ENCODE measurements around the gene KCNJ1.

KCNJ1 gene

DNA sequence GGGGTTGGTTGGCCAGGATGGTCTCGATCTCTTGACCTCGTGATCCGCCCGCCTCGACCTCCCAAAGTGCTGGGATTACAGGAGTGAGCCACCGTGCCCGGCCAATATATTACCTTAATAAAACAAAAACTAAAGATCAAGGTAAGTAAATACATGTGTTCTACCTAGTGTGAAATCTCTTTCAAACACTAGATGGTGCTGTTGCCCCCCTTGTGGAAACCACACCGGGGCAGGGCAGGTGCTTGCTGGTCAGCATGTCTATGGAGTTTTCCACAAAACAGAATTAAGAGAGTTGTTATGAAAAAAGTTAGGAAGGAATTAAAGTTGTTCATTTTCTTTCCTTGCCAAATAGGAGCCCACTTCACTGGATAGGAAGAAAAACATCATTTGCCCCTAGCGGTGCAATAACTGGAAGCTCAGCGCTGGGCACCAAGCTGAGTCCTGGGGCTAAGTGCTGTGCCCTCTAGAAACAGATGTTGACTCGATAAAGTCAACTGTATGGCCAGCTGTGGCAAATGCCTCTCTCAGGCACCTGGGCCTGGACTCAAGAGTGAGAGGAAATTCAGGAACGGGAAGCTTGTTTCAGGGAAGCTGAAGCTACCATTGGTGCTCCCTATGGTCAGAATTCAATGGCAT lies 17.7 kb upstream of the KCNJ1 start:
- Histone ChIP-seq H3K27me3 (ENCODE audit: control insufficient read depth in 5 of 5, insufficient read depth in 4 of 5, low read length in 5 of 5) (peaks cover 0 to 20% (median 0%) of the 10 kb centered on the region in 5 donors), H3K27ac (ENCODE audit: low read depth, low read length) (no peak overlapping the region), H3K4me3 (ENCODE audit: low read depth in 1 of 5, low read length in 5 of 5) (no peak overlapping the region), H3K4me1 (ENCODE audit: control insufficient read depth in 5 of 5, insufficient read depth in 5 of 5, low read length in 5 of 5) (peaks cover 0 to 7% (median 0%) of the 10 kb centered on the region in 5 donors), H3K9me3 (ENCODE audit: control insufficient read depth in 5 of 5, low read length in 5 of 5) (no peaks in the 10 kb centered on the region), H3K36me3 (ENCODE audit: control insufficient read depth in 5 of 5, insufficient read depth in 5 of 5, low read length in 5 of 5) (no peaks in the 10 kb centered on the region), H3K9ac (ENCODE audit: low read length in 5 of 5) (no peak overlapping the region)

DNA sequence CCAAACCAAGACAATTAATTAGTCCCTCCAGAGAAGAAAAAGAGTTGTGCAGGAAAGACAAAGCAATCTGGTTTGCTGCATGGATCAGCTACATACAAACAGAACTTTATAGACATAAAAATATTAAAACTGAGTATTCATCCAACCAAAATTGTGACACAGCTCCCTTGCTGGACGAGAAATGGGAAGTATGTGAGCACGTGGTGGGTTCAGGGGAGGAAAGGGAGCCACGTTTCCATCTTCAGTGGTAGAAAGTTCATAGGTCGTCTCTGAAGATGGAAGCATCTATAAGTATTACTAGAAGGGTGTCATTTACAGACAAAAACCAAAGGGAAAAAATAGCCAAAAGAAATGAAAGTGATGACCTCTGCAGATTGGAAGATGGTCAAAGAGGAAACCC lies 17.0 kb upstream of the KCNJ1 start:
- H3K9ac ChIP-seq (ENCODE audit: low read length in 5 of 5), result no peak overlapping the region
- H3K9me3 ChIP-seq (ENCODE audit: control insufficient read depth in 5 of 5, low read length in 5 of 5), result no peaks in the 10 kb centered on the region
- peaks cover 0 to 16% (median 0%) of the 10 kb centered on the region in 5 donors for H3K27me3 ChIP-seq (ENCODE audit: control insufficient read depth in 5 of 5, insufficient read depth in 4 of 5, low read length in 5 of 5)
- H3K27ac ChIP-seq (ENCODE audit: low read depth, low read length), result no peak overlapping the region
- H3K36me3 ChIP-seq (ENCODE audit: control insufficient read depth in 5 of 5, insufficient read depth in 5 of 5, low read length in 5 of 5), result no peaks in the 10 kb centered on the region
- peaks cover 0 to 6% (median 0%) of the 10 kb centered on the region in 5 donors for H3K4me1 ChIP-seq (ENCODE audit: control insufficient read depth in 5 of 5, insufficient read depth in 5 of 5, low read length in 5 of 5)
- no peak overlapping the region for H3K4me3 ChIP-seq (ENCODE audit: low read depth in 1 of 5, low read length in 5 of 5)

DNA sequence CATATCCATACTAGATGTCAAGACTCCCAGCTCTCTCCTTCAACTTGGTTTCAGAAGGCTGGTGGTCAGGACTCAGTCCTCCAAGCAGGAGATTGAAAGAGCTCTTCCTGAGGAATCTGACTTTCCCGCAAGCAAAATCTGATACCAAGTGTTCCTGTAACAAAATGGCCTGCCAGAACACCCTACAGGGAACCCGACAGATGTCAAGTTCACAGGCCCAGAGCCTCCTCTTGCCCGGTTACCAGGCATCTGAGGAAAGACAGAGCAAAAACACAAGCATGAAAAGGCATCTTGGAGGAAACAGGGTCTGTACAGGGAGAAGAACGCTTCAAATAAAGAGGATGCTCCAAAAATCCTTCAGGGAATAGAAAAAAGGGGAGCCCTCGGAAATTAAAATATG lies 15.4 kb upstream of the KCNJ1 start:
- Histone ChIP-seq H3K4me3 (ENCODE audit: low read depth in 1 of 5, low read length in 5 of 5) (no peak overlapping the region), H3K4me1 (ENCODE audit: control insufficient read depth in 5 of 5, insufficient read depth in 5 of 5, low read length in 5 of 5) (peaks cover 0 to 6% (median 0%) of the 10 kb centered on the region in 5 donors), H3K27me3 (ENCODE audit: control insufficient read depth in 5 of 5, insufficient read depth in 4 of 5, low read length in 5 of 5) (peaks cover 0 to 14% (median 0%) of the 10 kb centered on the region in 5 donors), H3K36me3 (ENCODE audit: control insufficient read depth in 5 of 5, insufficient read depth in 5 of 5, low read length in 5 of 5) (no peaks in the 10 kb centered on the region), H3K9ac (ENCODE audit: low read length in 5 of 5) (no peak overlapping the region), H3K27ac (ENCODE audit: low read depth, low read length) (no peak overlapping the region), H3K9me3 (ENCODE audit: control insufficient read depth in 5 of 5, low read length in 5 of 5) (no peaks in the 10 kb centered on the region)

DNA sequence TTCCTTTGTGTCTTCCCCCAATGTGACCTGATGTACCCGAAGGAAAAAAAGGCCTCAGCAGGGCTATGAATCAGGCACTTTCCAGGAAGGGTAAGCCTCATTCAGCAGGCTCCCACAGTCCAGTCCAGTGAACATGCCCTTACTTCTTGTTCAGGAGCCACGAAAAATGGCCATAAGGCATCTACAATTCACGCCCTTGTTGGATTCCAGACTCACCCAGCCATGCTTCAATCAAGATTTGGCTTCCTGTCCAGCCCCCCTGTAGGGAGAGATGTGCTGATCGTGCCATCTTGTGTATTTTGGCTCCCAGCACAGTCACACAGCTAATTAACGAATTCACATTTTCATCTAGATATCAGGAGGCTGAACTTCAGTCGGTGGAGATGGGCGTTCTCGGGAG lies 14.1 kb upstream of the KCNJ1 start:
- H3K36me3 ChIP-seq (ENCODE audit: control insufficient read depth in 5 of 5, insufficient read depth in 5 of 5, low read length in 5 of 5), result no peaks in the 10 kb centered on the region
- H3K9ac ChIP-seq (ENCODE audit: low read length in 5 of 5), result no peak overlapping the region
- H3K4me3 ChIP-seq (ENCODE audit: low read depth in 1 of 5, low read length in 5 of 5), result no peak overlapping the region
- no peak overlapping the region for H3K27ac ChIP-seq (ENCODE audit: low read depth, low read length)
- peaks cover 0 to 14% (median 0%) of the 10 kb centered on the region in 5 donors for H3K27me3 ChIP-seq (ENCODE audit: control insufficient read depth in 5 of 5, insufficient read depth in 4 of 5, low read length in 5 of 5)
- H3K4me1 ChIP-seq (ENCODE audit: control insufficient read depth in 5 of 5, insufficient read depth in 5 of 5, low read length in 5 of 5), result no peaks in the 10 kb centered on the region
- no peaks in the 10 kb centered on the region for H3K9me3 ChIP-seq (ENCODE audit: control insufficient read depth in 5 of 5, low read length in 5 of 5)

DNA sequence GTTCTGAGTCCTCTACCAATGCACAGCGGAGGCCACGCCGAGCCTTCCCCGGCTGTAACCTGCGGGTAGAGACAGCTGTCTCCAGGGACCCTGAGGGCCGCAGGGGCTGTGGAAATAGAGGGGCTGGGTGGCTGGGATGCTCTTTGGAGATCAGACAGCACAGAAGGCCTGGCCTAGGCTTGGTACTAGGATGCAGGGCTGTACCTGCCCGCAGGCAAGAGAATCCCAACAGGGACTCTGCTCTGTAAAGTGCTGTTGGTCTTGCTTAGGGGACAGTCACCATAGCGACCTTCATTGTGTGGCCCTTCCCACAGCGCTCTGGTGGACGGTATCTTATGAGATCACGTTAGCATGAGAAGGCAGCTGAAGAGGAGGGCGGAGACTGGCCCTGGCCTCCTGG lies 12.7 kb upstream of the KCNJ1 start:
- H3K27me3 ChIP-seq (ENCODE audit: control insufficient read depth in 5 of 5, insufficient read depth in 4 of 5, low read length in 5 of 5), result peaks cover 0 to 14% (median 0%) of the 10 kb centered on the region in 5 donors

DNA sequence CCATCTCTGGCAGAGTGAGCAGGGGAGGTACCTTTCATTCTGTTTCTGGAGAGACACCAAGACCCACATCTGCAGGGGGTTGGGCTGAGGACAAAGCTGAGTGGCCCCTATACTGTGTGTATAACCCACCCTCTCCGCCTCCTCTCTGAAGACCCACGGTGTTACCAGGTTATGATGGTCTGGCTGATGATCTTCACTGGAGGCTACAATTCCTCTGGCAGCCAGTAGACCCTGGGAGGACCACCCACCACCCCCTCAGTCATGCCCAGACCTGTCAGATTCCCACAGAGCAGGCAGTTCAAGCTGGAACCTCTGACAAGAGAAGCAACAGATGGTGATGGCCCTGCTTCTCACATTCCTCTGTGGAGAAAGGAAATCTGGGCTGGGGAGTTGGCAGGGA lies 11.4 kb upstream of the KCNJ1 start:
- H3K27me3 ChIP-seq (ENCODE audit: control insufficient read depth in 5 of 5, insufficient read depth in 4 of 5, low read length in 5 of 5), result peaks cover 0 to 14% (median 0%) of the 10 kb centered on the region in 5 donors
- H3K9ac ChIP-seq (ENCODE audit: low read length in 5 of 5), result no peak overlapping the region
- no peak overlapping the region for H3K4me3 ChIP-seq (ENCODE audit: low read depth in 1 of 5, low read length in 5 of 5)
- no peaks in the 10 kb centered on the region for H3K4me1 ChIP-seq (ENCODE audit: control insufficient read depth in 5 of 5, insufficient read depth in 5 of 5, low read length in 5 of 5)
- no peak overlapping the region for H3K27ac ChIP-seq (ENCODE audit: low read depth, low read length)
- no peaks in the 10 kb centered on the region for H3K9me3 ChIP-seq (ENCODE audit: control insufficient read depth in 5 of 5, low read length in 5 of 5)
- H3K36me3 ChIP-seq (ENCODE audit: control insufficient read depth in 5 of 5, insufficient read depth in 5 of 5, low read length in 5 of 5), result no peaks in the 10 kb centered on the region

More for the DNA sequence above, 12.7 kb upstream of the KCNJ1 start:
- Histone ChIP-seq H3K9me3 (ENCODE audit: control insufficient read depth in 5 of 5, low read length in 5 of 5) (no peaks in the 10 kb centered on the region), H3K9ac (ENCODE audit: low read length in 5 of 5) (no peak overlapping the region), H3K36me3 (ENCODE audit: control insufficient read depth in 5 of 5, insufficient read depth in 5 of 5, low read length in 5 of 5) (no peaks in the 10 kb centered on the region), H3K27ac (ENCODE audit: low read depth, low read length) (no peak overlapping the region), H3K4me1 (ENCODE audit: control insufficient read depth in 5 of 5, insufficient read depth in 5 of 5, low read length in 5 of 5) (no peaks in the 10 kb centered on the region), H3K4me3 (ENCODE audit: low read depth in 1 of 5, low read length in 5 of 5) (no peak overlapping the region)

DNA sequence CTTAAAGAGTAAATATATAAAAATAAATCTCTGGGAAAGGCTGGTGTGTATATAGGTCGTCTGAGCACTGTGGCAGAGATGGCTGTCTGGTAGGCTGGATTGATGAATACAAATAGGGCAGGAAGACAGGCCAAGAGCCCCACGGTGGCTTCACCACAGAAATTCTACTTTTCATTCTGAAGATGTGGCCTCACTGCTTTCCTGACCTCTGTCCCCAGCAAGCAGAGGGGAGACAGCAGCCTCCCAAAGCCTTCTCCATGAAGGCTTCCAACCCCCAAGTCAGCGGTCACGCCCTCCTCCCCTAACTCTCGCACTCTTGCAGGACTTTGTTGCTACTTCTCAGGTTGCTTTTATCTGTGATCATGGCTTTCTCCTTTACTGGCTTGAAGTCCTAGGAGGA lies 10.6 kb upstream of the KCNJ1 start:
- H3K4me3 ChIP-seq (ENCODE audit: low read depth in 1 of 5, low read length in 5 of 5), result no peak overlapping the region
- H3K4me1 ChIP-seq (ENCODE audit: control insufficient read depth in 5 of 5, insufficient read depth in 5 of 5, low read length in 5 of 5), result no peaks in the 10 kb centered on the region
- H3K36me3 ChIP-seq (ENCODE audit: control insufficient read depth in 5 of 5, insufficient read depth in 5 of 5, low read length in 5 of 5), result no peaks in the 10 kb centered on the region
- no peaks in the 10 kb centered on the region for H3K9me3 ChIP-seq (ENCODE audit: control insufficient read depth in 5 of 5, low read length in 5 of 5)
- H3K27ac ChIP-seq (ENCODE audit: low read depth, low read length), result no peak overlapping the region
- H3K9ac ChIP-seq (ENCODE audit: low read length in 5 of 5), result no peak overlapping the region
- H3K27me3 ChIP-seq (ENCODE audit: control insufficient read depth in 5 of 5, insufficient read depth in 4 of 5, low read length in 5 of 5), result peaks cover 0 to 8% (median 0%) of the 10 kb centered on the region in 5 donors

DNA sequence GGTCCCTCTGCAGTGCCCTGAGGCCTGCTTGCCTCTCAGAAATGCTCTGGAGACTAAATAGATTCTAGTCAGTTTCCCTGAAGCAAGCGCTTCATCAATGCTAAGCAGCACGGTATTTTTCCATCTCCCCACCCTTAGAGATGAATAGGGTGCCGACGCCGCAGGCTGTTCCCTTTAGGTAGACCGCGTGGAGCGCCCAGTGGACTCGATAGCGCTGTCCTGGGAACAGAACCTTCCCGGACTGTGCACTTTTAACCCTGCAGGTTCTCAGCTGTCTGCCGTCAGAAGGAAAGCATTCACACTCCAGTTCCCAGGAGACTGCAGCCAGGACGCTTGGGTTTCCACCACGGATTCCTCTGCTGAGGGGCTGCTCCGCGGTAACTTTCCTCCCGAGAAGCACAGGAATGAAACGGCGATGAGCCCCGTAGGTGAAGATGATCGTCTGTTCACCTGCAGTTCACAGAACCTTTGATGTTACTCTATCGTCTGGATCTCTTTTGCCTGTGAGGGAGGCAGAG lies 9.1 kb upstream of the KCNJ1 start:
- no peaks in the 10 kb centered on the region for H3K4me1 ChIP-seq (ENCODE audit: control insufficient read depth in 5 of 5, insufficient read depth in 5 of 5, low read length in 5 of 5)
- H3K9me3 ChIP-seq (ENCODE audit: control insufficient read depth in 5 of 5, low read length in 5 of 5), result no peaks in the 10 kb centered on the region
- H3K36me3 ChIP-seq (ENCODE audit: control insufficient read depth in 5 of 5, insufficient read depth in 5 of 5, low read length in 5 of 5), result no peaks in the 10 kb centered on the region
- no peak overlapping the region for H3K9ac ChIP-seq (ENCODE audit: low read length in 5 of 5)
- H3K27me3 ChIP-seq (ENCODE audit: control insufficient read depth in 5 of 5, insufficient read depth in 4 of 5, low read length in 5 of 5), result peaks cover 0 to 8% (median 0%) of the 10 kb centered on the region in 5 donors
- H3K27ac ChIP-seq (ENCODE audit: low read depth, low read length), result no peak overlapping the region
- H3K4me3 ChIP-seq (ENCODE audit: low read depth in 1 of 5, low read length in 5 of 5), result no peak overlapping the region

DNA sequence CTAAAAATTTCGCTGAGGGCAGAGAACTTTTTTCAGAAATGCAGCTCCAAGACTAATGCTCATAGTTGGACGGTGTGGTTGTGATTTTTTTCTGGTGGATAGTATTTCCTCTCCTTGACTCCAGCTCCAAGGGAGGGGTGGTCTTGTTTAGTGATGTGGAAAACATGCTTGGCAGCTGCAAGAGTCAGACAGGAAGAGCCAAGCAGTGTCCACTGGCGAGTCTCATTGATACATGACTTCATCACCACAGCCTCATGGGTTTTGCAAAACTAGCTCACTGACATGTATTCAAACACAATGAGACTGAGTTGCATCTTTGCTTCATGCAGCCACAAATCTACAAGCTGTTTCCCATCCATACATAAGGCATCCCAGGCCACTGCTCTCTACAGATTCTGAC lies 7.3 kb upstream of the KCNJ1 start:
- Histone ChIP-seq H3K27ac (ENCODE audit: low read depth, low read length) (no peak overlapping the region), H3K36me3 (ENCODE audit: control insufficient read depth in 5 of 5, insufficient read depth in 5 of 5, low read length in 5 of 5) (no peaks in the 10 kb centered on the region), H3K4me3 (ENCODE audit: low read depth in 1 of 5, low read length in 5 of 5) (no peak overlapping the region), H3K4me1 (ENCODE audit: control insufficient read depth in 5 of 5, insufficient read depth in 5 of 5, low read length in 5 of 5) (no peaks in the 10 kb centered on the region), H3K9ac (ENCODE audit: low read length in 5 of 5) (no peak overlapping the region), H3K27me3 (ENCODE audit: control insufficient read depth in 5 of 5, insufficient read depth in 4 of 5, low read length in 5 of 5) (peaks cover 0 to 3% (median 0%) of the 10 kb centered on the region in 5 donors), H3K9me3 (ENCODE audit: control insufficient read depth in 5 of 5, low read length in 5 of 5) (no peaks in the 10 kb centered on the region)

DNA sequence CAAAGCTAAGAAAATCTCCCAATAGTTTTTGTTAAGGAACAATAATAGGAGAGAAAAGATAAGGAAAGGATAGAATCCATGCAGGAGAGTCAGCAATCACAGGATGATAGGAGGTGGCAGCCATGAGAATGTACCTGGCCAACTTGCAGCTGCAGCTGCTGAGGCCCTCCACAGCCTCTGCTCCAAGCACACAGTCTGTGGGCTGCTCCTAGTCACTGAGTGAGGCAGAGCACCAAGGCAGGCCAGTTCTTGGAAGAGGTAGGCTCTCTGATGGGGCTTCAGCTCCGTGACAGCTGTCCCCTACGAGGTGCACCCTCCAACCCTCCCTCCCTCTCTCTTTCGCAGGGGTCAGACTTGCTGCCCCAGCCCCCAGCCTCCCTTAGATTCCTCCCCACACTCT lies 5.5 kb upstream of the KCNJ1 start:
- Histone ChIP-seq H3K9me3 (ENCODE audit: control insufficient read depth in 5 of 5, low read length in 5 of 5) (no peaks in the 10 kb centered on the region), H3K9ac (ENCODE audit: low read length in 5 of 5) (no peak overlapping the region), H3K27me3 (ENCODE audit: control insufficient read depth in 5 of 5, insufficient read depth in 4 of 5, low read length in 5 of 5) (no peaks in the 10 kb centered on the region), H3K4me1 (ENCODE audit: control insufficient read depth in 5 of 5, insufficient read depth in 5 of 5, low read length in 5 of 5) (no peaks in the 10 kb centered on the region), H3K27ac (ENCODE audit: low read depth, low read length) (no peak overlapping the region), H3K36me3 (ENCODE audit: control insufficient read depth in 5 of 5, insufficient read depth in 5 of 5, low read length in 5 of 5) (no peaks in the 10 kb centered on the region), H3K4me3 (ENCODE audit: low read depth in 1 of 5, low read length in 5 of 5) (no peak overlapping the region)

All from subcutaneous abdominal adipose tissue (tissue), 5 donors.